Progenitor cell of endocrine pancreas (in vitro differentiated cells): ENCODE data around the gene CLDN24. TPM values are rescaled to one million over a fixed set of nuclear protein-coding genes. Genes with fewer than 3 reads are reported as not detected.

Experiments
- DNase-seq: peaks from one replicate; pipeline ENCODE4 v3.0.0; 2021; ENCODE audit warnings: low spot score; ENCODE audit not compliant: unreplicated experiment
- H3K27ac Mint-ChIP-seq: 2 replicates; pipeline ENCODE4 v1.8.0; 2021; ENCODE audit warnings: mild to moderate bottlenecking, moderate library complexity, mixed read lengths
- H3K27me3 Mint-ChIP-seq: 2 replicates; pipeline ENCODE4 v1.8.0; 2021; ENCODE audit warnings: mixed read lengths
- H3K36me3 Mint-ChIP-seq: 2 replicates; pipeline ENCODE4 v1.8.0; 2022; ENCODE audit warnings: mixed read lengths; ENCODE audit not compliant: insufficient read depth
- H3K4me1 Mint-ChIP-seq: 2 replicates; pipeline ENCODE4 v1.8.0; 2021; ENCODE audit warnings: low read depth, mixed read lengths
- H3K4me3 Mint-ChIP-seq: 2 replicates; pipeline ENCODE4 v1.8.0; 2021; ENCODE audit warnings: low read depth, mild to moderate bottlenecking, moderate library complexity, mixed read lengths
- H3K9me3 Mint-ChIP-seq: 2 replicates; pipeline ENCODE4 v1.8.0; 2021; ENCODE audit warnings: low read depth, mixed read lengths
- total RNA-seq: library from RNA; stranded (reverse); gene quantifications from 2 replicates; pipeline ENCODE4 v1.2.1, GENCODE V29; 2021
- TF ChIP-seq, protein P1 (sequence below): fragments of 200-600 bp; sonication (generic); IDR thresholded peaks from one replicate; pipeline ENCODE4 v1.5.0; 2021; ENCODE audit warnings: antibody characterized with exemption, mild to moderate bottlenecking; ENCODE audit not compliant: unreplicated experiment

The CLDN24 gene
- total RNA-seq, 1 donor from 2014 or later: not detected

DNA sequence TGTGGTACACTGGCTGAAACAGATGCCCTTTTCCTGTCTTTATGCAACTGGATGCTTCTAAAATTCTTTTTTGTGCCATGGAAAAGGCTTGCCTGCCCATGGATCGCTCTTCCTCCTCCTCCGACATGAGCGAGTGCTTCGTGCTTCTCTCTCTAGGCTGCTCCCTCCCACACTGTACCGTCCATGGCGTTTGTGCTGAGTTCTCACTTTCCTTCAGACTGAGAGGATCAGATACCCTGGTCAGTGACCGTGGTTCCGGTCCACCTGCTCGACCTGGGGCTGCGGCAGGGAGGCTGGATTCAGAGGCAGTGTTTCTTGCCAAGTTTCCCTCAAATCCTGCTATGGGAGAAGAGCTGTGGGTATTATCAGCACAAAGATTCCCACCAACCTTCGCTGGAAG, 10.2 kb upstream of the CLDN24 start:
- H3K4me3 Mint-ChIP-seq: no peak overlapping the region
- peaks cover 6% of the 10 kb centered on the region for H3K9me3 Mint-ChIP-seq
- peaks cover 5% of the 10 kb centered on the region for H3K36me3 Mint-ChIP-seq
- H3K27me3 Mint-ChIP-seq: peaks cover 6% of the 10 kb centered on the region
- DNase-seq: no peak
- H3K27ac Mint-ChIP-seq: no peak overlapping the region
- H3K4me1 Mint-ChIP-seq: peaks cover 12% of the 10 kb centered on the region
- TF ChIP-seq, protein P1, sequence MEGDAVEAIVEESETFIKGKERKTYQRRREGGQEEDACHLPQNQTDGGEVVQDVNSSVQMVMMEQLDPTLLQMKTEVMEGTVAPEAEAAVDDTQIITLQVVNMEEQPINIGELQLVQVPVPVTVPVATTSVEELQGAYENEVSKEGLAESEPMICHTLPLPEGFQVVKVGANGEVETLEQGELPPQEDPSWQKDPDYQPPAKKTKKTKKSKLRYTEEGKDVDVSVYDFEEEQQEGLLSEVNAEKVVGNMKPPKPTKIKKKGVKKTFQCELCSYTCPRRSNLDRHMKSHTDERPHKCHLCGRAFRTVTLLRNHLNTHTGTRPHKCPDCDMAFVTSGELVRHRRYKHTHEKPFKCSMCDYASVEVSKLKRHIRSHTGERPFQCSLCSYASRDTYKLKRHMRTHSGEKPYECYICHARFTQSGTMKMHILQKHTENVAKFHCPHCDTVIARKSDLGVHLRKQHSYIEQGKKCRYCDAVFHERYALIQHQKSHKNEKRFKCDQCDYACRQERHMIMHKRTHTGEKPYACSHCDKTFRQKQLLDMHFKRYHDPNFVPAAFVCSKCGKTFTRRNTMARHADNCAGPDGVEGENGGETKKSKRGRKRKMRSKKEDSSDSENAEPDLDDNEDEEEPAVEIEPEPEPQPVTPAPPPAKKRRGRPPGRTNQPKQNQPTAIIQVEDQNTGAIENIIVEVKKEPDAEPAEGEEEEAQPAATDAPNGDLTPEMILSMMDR: no peak

DNA sequence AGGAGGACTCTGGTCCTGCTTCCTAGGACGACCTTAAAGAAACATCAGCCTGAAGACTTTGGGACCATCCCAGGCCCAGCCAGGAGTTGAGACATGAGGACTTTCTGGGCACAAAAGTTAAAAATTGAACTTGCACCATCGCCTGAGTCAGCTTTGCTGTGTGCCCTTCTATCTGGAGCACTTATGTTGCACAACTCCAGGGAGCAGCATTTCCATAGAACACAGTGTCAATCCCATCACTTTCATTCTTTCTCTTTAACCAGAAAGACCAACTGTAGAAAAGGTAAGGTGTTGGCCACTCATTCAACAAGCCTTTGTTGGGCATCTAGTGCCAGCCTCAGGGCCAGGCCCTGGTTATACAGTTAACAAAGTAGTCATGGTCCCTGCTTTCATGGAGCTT, 8.6 kb upstream of the CLDN24 start:
- TF ChIP-seq, protein P1: no peak
- peaks cover 15% of the 10 kb centered on the region for H3K36me3 Mint-ChIP-seq
- H3K27ac Mint-ChIP-seq: no peak overlapping the region
- H3K9me3 Mint-ChIP-seq: peaks cover 16% of the 10 kb centered on the region
- no peak overlapping the region for H3K4me3 Mint-ChIP-seq
- H3K4me1 Mint-ChIP-seq: peaks cover 12% of the 10 kb centered on the region
- DNase-seq: no peak
- H3K27me3 Mint-ChIP-seq: peaks cover 6% of the 10 kb centered on the region

GRCh38 chr4:183329954-183330742, 7.9 kb upstream of the CLDN24 start:
- no peak overlapping the region for H3K4me3 Mint-ChIP-seq
- TF ChIP-seq, protein P1: no peak
- no peak overlapping the region for H3K27ac Mint-ChIP-seq

GRCh38 chr4:183329244-183329643, 7.0 kb upstream of the CLDN24 start:
- Mint-ChIP-seq H3K27ac (no peak overlapping the region), H3K36me3 (peaks cover 22% of the 10 kb centered on the region), H3K9me3 (peaks cover 18% of the 10 kb centered on the region), H3K4me3 (no peak overlapping the region), H3K27me3 (peaks cover 6% of the 10 kb centered on the region), H3K4me1 (peaks cover 15% of the 10 kb centered on the region)
- TF ChIP-seq, protein P1: no peak
- DNase-seq: no peak

More at GRCh38 chr4:183329954-183330742, 7.9 kb upstream of the CLDN24 start:
- Mint-ChIP-seq H3K9me3 (peaks cover 18% of the 10 kb centered on the region), H3K27me3 (peaks cover 6% of the 10 kb centered on the region), H3K36me3 (peaks cover 20% of the 10 kb centered on the region), H3K4me1 (peaks cover 15% of the 10 kb centered on the region)
- no peak for DNase-seq

DNA sequence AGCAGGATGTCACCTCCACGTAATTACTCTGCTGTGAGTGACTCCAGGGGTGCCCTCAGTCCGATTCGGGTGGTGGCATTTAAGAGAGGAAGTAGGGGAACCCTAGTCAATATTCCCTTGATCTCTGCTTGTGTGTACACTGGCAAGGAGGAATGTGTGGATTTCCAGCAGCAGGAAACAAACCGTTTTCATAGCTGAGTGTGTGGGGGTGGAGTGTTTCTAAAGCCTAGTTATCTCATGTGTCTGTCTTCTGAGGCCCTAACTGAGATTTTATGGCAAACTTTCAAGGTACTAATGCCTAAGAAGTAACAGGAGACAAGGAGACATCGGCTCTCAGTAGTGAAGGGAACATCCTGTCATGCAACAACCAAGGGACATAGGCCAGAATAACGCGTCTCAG, 6.6 kb upstream of the CLDN24 start:
- Mint-ChIP-seq H3K36me3 (peaks cover 24% of the 10 kb centered on the region), H3K27me3 (peaks cover 6% of the 10 kb centered on the region), H3K9me3 (peaks cover 18% of the 10 kb centered on the region), H3K4me3 (no peak overlapping the region), H3K4me1 (peaks cover 13% of the 10 kb centered on the region), H3K27ac (no peak overlapping the region)
- TF ChIP-seq, protein P1: no peak
- no peak for DNase-seq
